GM19397 (cell line): ENCODE results near the gene RAPGEF1.
"Not testable (repeated sequence)": the region's sequence is repeated elsewhere in the genome, so short reads cannot be mapped to it uniquely, and the experiment has no call there.

ENCODE experiments used
- ATAC-seq: cut with Tn5 transposase; IDR thresholded peaks from one replicate; pipeline ENCODE4 v1.9.1; 2021; ENCODE audit warnings: mild to moderate bottlenecking, moderate library complexity; ENCODE audit not compliant: unreplicated experiment

Gene RAPGEF1

GRCh38 chr9:131709010-131709770 lies 30.7 kb downstream of the RAPGEF1 start:
- ATAC-seq: not testable (repeated sequence)

- ATAC-seq: no peak
Observed at GRCh38 chr9:131708226-131709002, 31.5 kb downstream of the RAPGEF1 start.

- ATAC-seq: no peak
Observed at GRCh38 chr9:131707733-131708157, 32.1 kb downstream of the RAPGEF1 start.

- no peak for ATAC-seq
Observed at GRCh38 chr9:131707050-131707449, 32.8 kb downstream of the RAPGEF1 start.

GRCh38 chr9:131706608-131706970 lies 33.3 kb downstream of the RAPGEF1 start:
- no peak for ATAC-seq

GRCh38 chr9:131704988-131705387 lies 34.9 kb downstream of the RAPGEF1 start:
- ATAC-seq: no peak

- ATAC-seq: no peak
Observed at GRCh38 chr9:131704141-131704983, 35.5 kb downstream of the RAPGEF1 start.

- no peak for ATAC-seq
Observed at GRCh38 chr9:131703697-131704096, 36.2 kb downstream of the RAPGEF1 start.

GRCh38 chr9:131702911-131703310 lies 37.0 kb downstream of the RAPGEF1 start:
- no peak for ATAC-seq

- no peak for ATAC-seq
Observed at GRCh38 chr9:131701789-131702337, 38.0 kb downstream of the RAPGEF1 start.

- no peak for ATAC-seq
Observed at GRCh38 chr9:131701436-131701781, 38.5 kb downstream of the RAPGEF1 start.

- no peak for ATAC-seq
Observed at GRCh38 chr9:131700765-131701435, 39.0 kb downstream of the RAPGEF1 start.

GRCh38 chr9:131700076-131700475 lies 39.8 kb downstream of the RAPGEF1 start:
- no peak for ATAC-seq

- no peak for ATAC-seq
Observed at GRCh38 chr9:131698618-131698985, 41.3 kb downstream of the RAPGEF1 start.

GRCh38 chr9:131697908-131698617 lies 41.8 kb downstream of the RAPGEF1 start:
- ATAC-seq: no peak

- no peak for ATAC-seq
Observed at GRCh38 chr9:131697097-131697496, 42.8 kb downstream of the RAPGEF1 start.

- no peak for ATAC-seq
Observed at GRCh38 chr9:131695836-131696460, 43.9 kb downstream of the RAPGEF1 start.

GRCh38 chr9:131695366-131695765 lies 44.5 kb downstream of the RAPGEF1 start:
- no peak for ATAC-seq
